B cell (primary cell): ENCODE measurements around the gene THRB. TPM values are rescaled to one million over a fixed set of nuclear protein-coding genes. Genes with fewer than 3 reads are reported as not detected.

Experiments used
- ATAC-seq: fragments of 200-7000 bp; cut with Tn5 transposase; one replicate; pipeline ENCODE4 v1.10.0; 2021; ENCODE audit warnings: low read depth, mild to moderate bottlenecking, moderate number of reproducible peaks, moderate library complexity
- CTCF ChIA-PET: fragments of 350-600 bp; sonication (Branson Sonifier 250); formaldehyde crosslinking; loops from one replicate; lab custom pipeline; 2021; ENCODE audit warnings: antibody characterized with exemption, inconsistent platforms; lab: Charles Lee
- POLR2A ChIA-PET: fragments of 350-600 bp; sonication (Branson Sonifier 250); formaldehyde crosslinking; loops from one replicate; lab custom pipeline; 2021; ENCODE audit warnings: antibody characterized with exemption; lab: Charles Lee
- DNase-seq: peaks from one replicate; pipeline ENCODE4 v3.0.0; 2013
- H2AFZ ChIP-seq: 2 replicates; pipeline ENCODE4 v1.6.1; 2012; ENCODE audit warnings: mild to moderate bottlenecking, low read depth, low read length; ENCODE audit not compliant: insufficient read depth, poor library complexity, severe bottlenecking
- H3K27ac ChIP-seq, 2 donors: 1 replicate in 1 of 2; 2 replicates in 1 of 2; pipeline ENCODE4 v1.5.1; 2012 to 2013; ENCODE audit warnings: low read length in 2 of 2, mild to moderate bottlenecking in 2 of 2, moderate library complexity in 1 of 2
- H3K27me3 ChIP-seq, 4 experiments: fragments of 200-600 bp in 1 of 4; sonication (generic) in 1 of 4; replicated peaks in 1 of 4; 1 replicate in 2 of 4; 2 replicates in 2 of 4; pipeline versions ENCODE4 v1.6.1 to v1.7.0; 2013 to 2016; ENCODE audit warnings: low read length in 3 of 4, mild to moderate bottlenecking in 2 of 4, mixed read lengths in 1 of 4, moderate library complexity in 1 of 4; ENCODE audit not compliant: insufficient read depth in 4 of 4, control insufficient read depth in 3 of 4; ENCODE audit errors: control extremely low read depth in 1 of 4
- H3K36me3 ChIP-seq, 2 experiments: replicated peaks in 1 of 2; 1 replicate in 1 of 2; 2 replicates in 1 of 2; pipeline versions ENCODE4 v1.6.1 to v1.7.1; 2013; ENCODE audit warnings: low read length in 1 of 2; ENCODE audit not compliant: insufficient read depth in 2 of 2, control insufficient read depth in 1 of 2; ENCODE audit errors: control extremely low read depth in 1 of 2, extremely low read depth in 1 of 2
- H3K4me1 ChIP-seq, 2 donors: fragments of 200-600 bp in 1 of 2; sonication (generic) in 1 of 2; 1 replicate in 1 of 2; 2 replicates in 1 of 2; pipeline versions ENCODE4 v1.5.1 to v1.6.1; 2013 to 2017; ENCODE audit warnings: low read length in 2 of 2; ENCODE audit not compliant: control insufficient read depth in 2 of 2, insufficient read depth in 2 of 2
- H3K4me2 ChIP-seq: replicated peaks from 2 replicates; pipeline ENCODE3; 2012; ENCODE audit warnings: mild to moderate bottlenecking, low read depth, low read length; ENCODE audit not compliant: poor library complexity, severe bottlenecking
- H3K4me3 ChIP-seq, 5 experiments: fragments of 200-600 bp in 1 of 5; sonication (generic) in 1 of 5; 1 replicate in 3 of 5; 2 replicates in 2 of 5; pipeline versions ENCODE4 v1.5.1 to v1.7.0; 2011 to 2016; ENCODE audit warnings: low read length in 4 of 5, mild to moderate bottlenecking in 4 of 5, low read depth in 2 of 5, control low read depth in 1 of 5, moderate library complexity in 1 of 5; ENCODE audit not compliant: insufficient read depth in 1 of 5; ENCODE audit errors: control extremely low read depth in 1 of 5, extremely low read depth in 1 of 5
- H3K79me2 ChIP-seq: fragments of 200-600 bp; sonication (generic); one replicate; pipeline ENCODE4 v1.6.0; 2016; ENCODE audit warnings: low read length; ENCODE audit not compliant: control insufficient read depth, insufficient read depth
- H3K9ac ChIP-seq: fragments of 200-600 bp; sonication (generic); 2 replicates; pipeline ENCODE4 v1.6.1; 2017; ENCODE audit warnings: mild to moderate bottlenecking, low read length, moderate library complexity
- H3K9me3 ChIP-seq, 3 donors: one replicate each; pipeline versions ENCODE4 v1.6.1 to v1.7.1; 2013; ENCODE audit warnings: low read length in 2 of 3; ENCODE audit not compliant: control insufficient read depth in 2 of 3, insufficient read depth in 1 of 3; ENCODE audit errors: control extremely low read depth in 1 of 3
- H4K20me1 ChIP-seq: 2 replicates; pipeline ENCODE4 v1.6.0; 2012; ENCODE audit warnings: mild to moderate bottlenecking, low read length; ENCODE audit not compliant: insufficient read depth, control insufficient read depth, poor library complexity, severe bottlenecking
- H3K27ac Mint-ChIP-seq: one replicate; pipeline ENCODE4 v1.8.0; 2021; ENCODE audit warnings: mixed read lengths
- H3K27me3 Mint-ChIP-seq: one replicate; pipeline ENCODE4 v1.8.0; 2021; ENCODE audit warnings: mixed read lengths
- H3K4me1 Mint-ChIP-seq: one replicate; pipeline ENCODE4 v1.8.0; 2021; ENCODE audit warnings: mixed read lengths
- H3K4me3 Mint-ChIP-seq: one replicate; pipeline ENCODE4 v1.8.0; 2021; ENCODE audit warnings: mixed read lengths
- H3K9me3 Mint-ChIP-seq: one replicate; pipeline ENCODE4 v1.8.0; 2022; ENCODE audit warnings: mixed read lengths; ENCODE audit not compliant: insufficient read depth
- EZH2 ChIP-seq: IDR thresholded peaks from 2 replicates; pipeline ENCODE4 v1.6.1; 2012; ENCODE audit warnings: borderline replicate concordance, low read depth, mild to moderate bottlenecking, moderate library complexity, low read length; ENCODE audit not compliant: insufficient read depth, poor library complexity, severe bottlenecking
- WGBS: methylation state at CpG from one replicate; pipeline ENCODE4 v1.1.5; 2013; ENCODE audit warnings: missing lambda C conversion rate; ENCODE audit not compliant: insufficient coverage; 5-methylcytosine and 5-hydroxymethylcytosine counted together
- intact Hi-C: fragments of 100-400 bp; cut with micrococcal nuclease; formaldehyde crosslinking; loops from one replicate; pipeline ENCODE4 v1.10.0; 2022
- polyA plus RNA-seq: library from polyadenylated mRNA; depleted of rRNA; stranded (reverse); fragments of >200 nt; gene quantifications from 2 replicates; pipeline ENCODE4 v1.2.3, GENCODE V29; 2012
- total RNA-seq, 2 donors: library from RNA; stranded (reverse); fragments of 120-200 nt in 1 of 2; gene quantifications; 1 replicate in 1 of 2; 2 replicates in 1 of 2; pipeline versions ENCODE4 v1.2.3 to v1.2.4, GENCODE V29; 2013 to 2022
- TF ChIP-seq, protein P1 (sequence below): fragments of 200-600 bp; IDR thresholded peaks from one replicate; pipeline ENCODE4 v1.8.0; 2022; ENCODE audit warnings: antibody characterized with exemption, mild to moderate bottlenecking

THRB gene
- total and polyA plus RNA-seq, 2 donors (not counting 1 experiment from before 2014, with no cell fraction given) = 0.86 to 1.8 TPM

DNA sequence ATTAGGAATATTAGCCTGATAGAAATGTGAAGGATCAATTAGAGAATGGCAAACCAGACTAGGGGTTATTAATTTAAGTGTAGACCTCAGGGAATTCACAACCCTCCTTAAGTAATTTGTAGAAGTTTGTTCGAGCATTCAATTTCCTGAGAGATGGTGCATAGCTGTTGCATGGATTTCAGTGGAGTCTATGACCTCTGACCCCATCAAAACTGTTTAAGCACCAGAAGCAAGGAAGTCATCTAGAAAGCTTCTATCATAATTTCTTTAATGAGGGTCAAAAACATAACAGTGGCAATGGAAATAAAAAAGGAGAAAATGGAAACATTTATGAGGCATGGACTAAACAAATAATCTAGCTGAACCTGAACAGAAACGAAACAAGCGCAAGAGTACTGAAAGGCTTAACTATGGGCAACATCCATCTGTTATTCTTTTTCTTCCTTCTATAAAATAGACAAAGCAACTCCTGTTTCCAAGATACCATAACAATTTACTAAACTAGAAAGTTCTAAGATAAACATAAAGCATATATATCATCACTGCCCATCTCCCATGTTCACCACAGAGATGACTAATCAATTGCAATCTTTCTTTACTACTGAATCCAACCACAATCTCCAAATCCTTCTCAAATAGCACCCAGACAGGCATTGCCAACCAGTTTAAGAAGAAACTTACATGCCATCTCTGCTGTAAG lies 151.4 kb downstream of the THRB start:
- no peak for DNase-seq
- WGBS = 100% methylated on average over 2 of the region's 3 CpGs
- no peak overlapping the region for H3K27ac Mint-ChIP-seq
- ATAC-seq = no peak
- intact Hi-C loops = no loop called here
- Histone ChIP-seq H3K9me3 (no peaks in the 10 kb centered on the region), H3K27ac (no peak overlapping the region), H3K9ac (no peak overlapping the region), H2AFZ (no peak overlapping the region), H3K36me3 (no peaks in the 10 kb centered on the region), H3K79me2 (no peaks in the 10 kb centered on the region), H3K4me2 (no peak overlapping the region), H3K27me3 (no peaks in the 10 kb centered on the region), H3K4me3 (no peak overlapping the region), H4K20me1 (no peaks in the 10 kb centered on the region), H3K4me1 (no peaks in the 10 kb centered on the region)
- ChIA-PET POLR2A (no interaction called here), CTCF (no interaction called here)
- peaks cover 9% of the 10 kb centered on the region for H3K27me3 Mint-ChIP-seq
- H3K4me1 Mint-ChIP-seq = no peaks in the 10 kb centered on the region
- H3K4me3 Mint-ChIP-seq = no peak overlapping the region
- no peaks in the 10 kb centered on the region for H3K9me3 Mint-ChIP-seq
- TF ChIP-seq, protein P1, sequence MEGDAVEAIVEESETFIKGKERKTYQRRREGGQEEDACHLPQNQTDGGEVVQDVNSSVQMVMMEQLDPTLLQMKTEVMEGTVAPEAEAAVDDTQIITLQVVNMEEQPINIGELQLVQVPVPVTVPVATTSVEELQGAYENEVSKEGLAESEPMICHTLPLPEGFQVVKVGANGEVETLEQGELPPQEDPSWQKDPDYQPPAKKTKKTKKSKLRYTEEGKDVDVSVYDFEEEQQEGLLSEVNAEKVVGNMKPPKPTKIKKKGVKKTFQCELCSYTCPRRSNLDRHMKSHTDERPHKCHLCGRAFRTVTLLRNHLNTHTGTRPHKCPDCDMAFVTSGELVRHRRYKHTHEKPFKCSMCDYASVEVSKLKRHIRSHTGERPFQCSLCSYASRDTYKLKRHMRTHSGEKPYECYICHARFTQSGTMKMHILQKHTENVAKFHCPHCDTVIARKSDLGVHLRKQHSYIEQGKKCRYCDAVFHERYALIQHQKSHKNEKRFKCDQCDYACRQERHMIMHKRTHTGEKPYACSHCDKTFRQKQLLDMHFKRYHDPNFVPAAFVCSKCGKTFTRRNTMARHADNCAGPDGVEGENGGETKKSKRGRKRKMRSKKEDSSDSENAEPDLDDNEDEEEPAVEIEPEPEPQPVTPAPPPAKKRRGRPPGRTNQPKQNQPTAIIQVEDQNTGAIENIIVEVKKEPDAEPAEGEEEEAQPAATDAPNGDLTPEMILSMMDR = no peak

DNA sequence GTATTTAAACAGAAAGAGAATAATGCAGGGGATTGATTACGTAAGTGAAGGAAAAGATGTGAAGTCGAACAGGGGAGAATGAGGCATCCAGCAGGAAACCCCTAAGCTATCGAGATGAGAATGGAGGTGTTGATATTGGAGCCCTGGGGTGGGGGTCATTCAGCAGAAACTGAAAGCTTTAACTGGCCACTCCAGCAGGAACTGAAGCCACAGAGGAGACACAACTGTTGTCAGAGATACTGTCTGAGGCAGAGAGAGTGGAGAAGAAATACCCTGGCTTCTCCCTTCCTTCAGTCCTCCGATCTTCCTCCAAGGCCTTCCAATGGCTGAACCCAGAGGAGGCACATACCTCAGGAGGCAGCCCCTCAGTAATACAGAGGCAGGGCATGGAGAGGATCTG lies 152.4 kb downstream of the THRB start:
- 91% methylated on average over 3 of the region's 4 CpGs for WGBS
- DNase-seq (no peak), ATAC-seq (no peak)
- Histone ChIP-seq H3K79me2 (no peaks in the 10 kb centered on the region), H4K20me1 (no peaks in the 10 kb centered on the region), H3K4me2 (no peak overlapping the region), H3K27me3 (no peaks in the 10 kb centered on the region), H2AFZ (no peak overlapping the region), H3K36me3 (no peaks in the 10 kb centered on the region), H3K27ac (no peak overlapping the region), H3K9me3 (no peaks in the 10 kb centered on the region), H3K4me3 (no peak overlapping the region), H3K9ac (no peak overlapping the region), H3K4me1 (no peaks in the 10 kb centered on the region)
- ChIA-PET POLR2A (no interaction called here), CTCF (no interaction called here)
- H3K4me3 Mint-ChIP-seq = no peak overlapping the region
- intact Hi-C loops = no loop called here
- no peaks in the 10 kb centered on the region for H3K4me1 Mint-ChIP-seq
- no peak for TF ChIP-seq EZH2
- TF ChIP-seq, protein P1 = no peak
- no peaks in the 10 kb centered on the region for H3K9me3 Mint-ChIP-seq
- no peak overlapping the region for H3K27ac Mint-ChIP-seq
- peaks cover 9% of the 10 kb centered on the region for H3K27me3 Mint-ChIP-seq
